Measurements from ENCODE around the gene RPSA. TPM values are rescaled to one million over a fixed set of nuclear protein-coding genes. Genes with fewer than 3 reads are reported as not detected.
"Not testable (repeated sequence)": the region's sequence is repeated elsewhere in the genome, so short reads cannot be mapped to it uniquely, and the experiment has no call there.

RPSA gene
- total RNA-seq, 1 experiment from 2014 or later: 1,562 TPM

DNA sequence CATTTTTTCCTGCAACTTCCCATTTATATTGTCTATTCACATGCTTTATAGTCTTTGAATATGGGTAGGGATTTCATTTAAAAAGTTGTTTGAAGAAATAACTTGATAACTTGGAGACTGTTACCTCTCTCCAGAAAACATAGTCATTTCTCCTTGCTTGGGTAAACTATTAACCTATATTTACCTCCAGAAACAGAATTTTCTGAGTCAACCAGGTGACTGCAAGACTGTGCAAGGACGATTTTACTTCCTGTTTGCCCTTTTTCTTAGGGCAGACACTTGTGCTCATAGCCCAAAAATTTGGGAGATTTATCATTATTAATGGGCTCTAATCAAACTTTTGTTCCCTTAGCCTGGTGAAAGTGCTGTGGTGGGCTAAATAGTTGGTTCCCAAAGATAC is 46.6 kb downstream of the RPSA start:
- H3K4me3 ChIP-seq (ENCODE audit: low read depth, low read length): no peak overlapping the region
- Mint-ChIP-seq H3K27me3 (ENCODE audit: insufficient read depth, unreplicated experiment) (peaks cover 2% of the 10 kb centered on the region), H3K4me1 (ENCODE audit: low read depth, unreplicated experiment) (peaks cover 15% of the 10 kb centered on the region), H3K9me3 (ENCODE audit: unreplicated experiment) (peaks cover 9% of the 10 kb centered on the region), H3K36me3 (ENCODE audit: insufficient read depth, unreplicated experiment) (peaks cover 8% of the 10 kb centered on the region), H3K4me3 (ENCODE audit: unreplicated experiment) (no peak overlapping the region), H3K27ac (ENCODE audit: unreplicated experiment) (no peak overlapping the region)
- BruUV-seq (replicated peaks): no TSS peak
- no peak for DNase-seq
- H3K36me3 ChIP-seq (ENCODE audit: control insufficient read depth, insufficient read depth, low read length): no peaks in the 10 kb centered on the region
- no peaks in the 10 kb centered on the region for H3K9me3 ChIP-seq
- no peaks in the 10 kb centered on the region for H3K27me3 ChIP-seq (replicated peaks; ENCODE audit: control insufficient read depth, insufficient read depth, low read length)
- ChIA-PET CTCF (no interaction called here), POLR2A (no interaction called here)
- H3K4me1 ChIP-seq: peaks cover 11% of the 10 kb centered on the region; the same call in 1 of the 2 replicates
- intact Hi-C loops (cut with micrococcal nuclease; ENCODE audit: unreplicated experiment): no loop called here
- TF ChIP-seq, protein P1, sequence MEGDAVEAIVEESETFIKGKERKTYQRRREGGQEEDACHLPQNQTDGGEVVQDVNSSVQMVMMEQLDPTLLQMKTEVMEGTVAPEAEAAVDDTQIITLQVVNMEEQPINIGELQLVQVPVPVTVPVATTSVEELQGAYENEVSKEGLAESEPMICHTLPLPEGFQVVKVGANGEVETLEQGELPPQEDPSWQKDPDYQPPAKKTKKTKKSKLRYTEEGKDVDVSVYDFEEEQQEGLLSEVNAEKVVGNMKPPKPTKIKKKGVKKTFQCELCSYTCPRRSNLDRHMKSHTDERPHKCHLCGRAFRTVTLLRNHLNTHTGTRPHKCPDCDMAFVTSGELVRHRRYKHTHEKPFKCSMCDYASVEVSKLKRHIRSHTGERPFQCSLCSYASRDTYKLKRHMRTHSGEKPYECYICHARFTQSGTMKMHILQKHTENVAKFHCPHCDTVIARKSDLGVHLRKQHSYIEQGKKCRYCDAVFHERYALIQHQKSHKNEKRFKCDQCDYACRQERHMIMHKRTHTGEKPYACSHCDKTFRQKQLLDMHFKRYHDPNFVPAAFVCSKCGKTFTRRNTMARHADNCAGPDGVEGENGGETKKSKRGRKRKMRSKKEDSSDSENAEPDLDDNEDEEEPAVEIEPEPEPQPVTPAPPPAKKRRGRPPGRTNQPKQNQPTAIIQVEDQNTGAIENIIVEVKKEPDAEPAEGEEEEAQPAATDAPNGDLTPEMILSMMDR (IDR thresholded peaks at IDR 0.05; ENCODE audit: insufficient read depth in 1 of 2, low read depth in 1 of 2, low read length in 1 of 2, severe bottlenecking in 1 of 2, unreplicated experiment in 1 of 2): no peak

DNA sequence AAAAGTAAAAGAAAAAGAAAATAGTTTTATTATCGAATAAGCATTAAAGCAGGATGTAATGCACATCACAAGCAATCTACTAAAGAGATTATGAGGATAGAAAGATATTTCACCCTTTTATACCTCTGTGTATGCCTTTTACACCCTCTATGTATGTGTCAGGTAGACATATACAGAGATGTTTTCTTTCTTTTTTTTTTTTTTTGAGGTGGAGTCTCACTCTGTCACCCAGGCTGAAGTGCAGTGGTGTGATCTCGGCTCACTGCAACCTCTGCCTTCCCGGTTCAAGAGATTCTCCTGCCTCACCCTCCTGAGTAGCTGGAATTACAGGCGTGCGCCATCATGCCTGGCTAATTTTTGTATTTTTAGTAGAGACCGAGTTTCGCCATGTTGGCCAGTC is 47.4 kb downstream of the RPSA start:
- H3K4me3 Mint-ChIP-seq (ENCODE audit: unreplicated experiment); H3K36me3 ChIP-seq (ENCODE audit: control insufficient read depth, insufficient read depth, low read length); H3K27ac Mint-ChIP-seq (ENCODE audit: unreplicated experiment); H3K36me3 Mint-ChIP-seq (ENCODE audit: insufficient read depth, unreplicated experiment); intact Hi-C loops (cut with micrococcal nuclease; ENCODE audit: unreplicated experiment); H3K9me3 Mint-ChIP-seq (ENCODE audit: unreplicated experiment); BruUV-seq (replicated peaks); DNase-seq; H3K27me3 ChIP-seq (replicated peaks; ENCODE audit: control insufficient read depth, insufficient read depth, low read length); H3K27me3 Mint-ChIP-seq (ENCODE audit: insufficient read depth, unreplicated experiment); CTCF ChIA-PET; H3K9me3 ChIP-seq; POLR2A ChIA-PET; H3K4me3 ChIP-seq (ENCODE audit: low read depth, low read length): not testable (repeated sequence)
- H3K4me1 Mint-ChIP-seq (ENCODE audit: low read depth, unreplicated experiment): peaks cover 10% of the 10 kb centered on the region
- H3K4me1 ChIP-seq: peaks cover 11% of the 10 kb centered on the region; the same call in 1 of the 2 replicates

DNA sequence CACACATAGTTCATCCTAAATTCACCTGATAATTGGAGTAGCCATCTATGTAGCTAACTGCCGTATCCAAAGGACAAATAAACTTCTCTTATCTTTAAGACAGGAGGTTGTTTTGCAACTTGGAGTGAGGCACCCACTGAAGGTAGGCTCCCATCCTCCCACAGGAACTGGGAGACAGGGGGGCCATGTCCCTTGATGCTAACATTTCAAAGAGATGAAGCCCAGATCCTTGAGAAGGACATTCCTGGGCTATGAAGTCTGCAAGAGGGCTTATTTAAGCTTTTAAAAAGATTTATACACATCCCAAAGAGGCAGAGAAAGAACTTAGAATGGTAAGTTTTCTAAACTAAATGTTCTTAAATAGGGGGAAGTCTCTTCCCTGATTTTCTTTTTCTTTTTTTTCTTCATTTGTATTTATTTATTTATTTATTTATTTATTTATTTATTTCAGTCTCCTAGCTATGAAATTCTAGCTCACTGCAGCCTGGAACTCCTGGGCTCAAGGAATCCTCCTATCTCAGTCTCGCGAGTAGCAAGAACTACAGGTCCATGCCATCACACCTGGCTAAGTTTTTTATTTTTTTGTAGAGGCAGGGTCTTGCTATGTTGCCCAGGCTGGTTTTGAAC is 48.2 kb downstream of the RPSA start:
- Mint-ChIP-seq H3K36me3 (ENCODE audit: insufficient read depth, unreplicated experiment) (peaks cover 8% of the 10 kb centered on the region), H3K9me3 (ENCODE audit: unreplicated experiment) (peaks cover 9% of the 10 kb centered on the region), H3K4me3 (ENCODE audit: unreplicated experiment) (no peak overlapping the region), H3K27ac (ENCODE audit: unreplicated experiment) (no peak overlapping the region), H3K4me1 (ENCODE audit: low read depth, unreplicated experiment) (peaks cover 10% of the 10 kb centered on the region), H3K27me3 (ENCODE audit: insufficient read depth, unreplicated experiment) (peaks cover 2% of the 10 kb centered on the region)
- BruUV-seq (replicated peaks): no TSS peak
- intact Hi-C loops (cut with micrococcal nuclease; ENCODE audit: unreplicated experiment): no loop called here
- Histone ChIP-seq H3K27me3 (replicated peaks; ENCODE audit: control insufficient read depth, insufficient read depth, low read length) (no peaks in the 10 kb centered on the region), H3K36me3 (ENCODE audit: control insufficient read depth, insufficient read depth, low read length) (no peaks in the 10 kb centered on the region), H3K9me3 (no peaks in the 10 kb centered on the region), H3K4me3 (ENCODE audit: low read depth, low read length) (no peak overlapping the region), H3K4me1 (peaks cover 11% of the 10 kb centered on the region; the same call in 1 of the 2 replicates)
- POLR2A ChIA-PET: interaction anchor here (0.6 kb wide), 1 partner anchor 347 kb away, joined by 3 read pairs; the partner anchor contains the start of genes GORASP1 and TTC21A
- no peak for DNase-seq
- TF ChIP-seq, protein P1 (IDR thresholded peaks at IDR 0.05; ENCODE audit: insufficient read depth in 1 of 2, low read depth in 1 of 2, low read length in 1 of 2, severe bottlenecking in 1 of 2, unreplicated experiment in 1 of 2): no peak
- CTCF ChIA-PET: no interaction called here

Data from Caco-2 (cell line).